ENCODE measurements around the gene CALR3.
"Not testable (repeated sequence)": the region's sequence is repeated elsewhere in the genome, so short reads cannot be mapped to it uniquely, and the experiment has no call there.

Gene CALR3

GRCh38 chr19:16477311-16477710 lies 18.7 kb downstream of the CALR3 start:
- no peak for TF ChIP-seq CTCF (IDR thresholded peaks at IDR 0.05; ENCODE audit: insufficient read depth, low read depth, low read length, missing control alignments)
- no peak overlapping the region for H3K4me3 ChIP-seq (ENCODE audit: low read length)
- DNase-seq (ENCODE audit: low read depth), result no peak

GRCh38 chr19:16476401-16476800 lies 19.6 kb downstream of the CALR3 start:
- no peak for TF ChIP-seq CTCF (IDR thresholded peaks at IDR 0.05; ENCODE audit: insufficient read depth, low read depth, low read length, missing control alignments)
- H3K4me3 ChIP-seq (ENCODE audit: low read length), result no peak overlapping the region
- no peak for DNase-seq (ENCODE audit: low read depth)

- no peak for TF ChIP-seq CTCF (IDR thresholded peaks at IDR 0.05; ENCODE audit: insufficient read depth, low read depth, low read length, missing control alignments)
- no peak for DNase-seq (ENCODE audit: low read depth)
- H3K4me3 ChIP-seq (ENCODE audit: low read length), result no peak overlapping the region
These were observed 22.0 kb downstream of the CALR3 start for GRCh38 chr19:16473875-16474392.

- no peak overlapping the region for H3K4me3 ChIP-seq (ENCODE audit: low read length)
- no peak for TF ChIP-seq CTCF (IDR thresholded peaks at IDR 0.05; ENCODE audit: insufficient read depth, low read depth, low read length, missing control alignments)
- no peak for DNase-seq (ENCODE audit: low read depth)
These were observed 23.0 kb downstream of the CALR3 start for GRCh38 chr19:16472992-16473391.

- DNase-seq (ENCODE audit: low read depth), result not testable (repeated sequence)
- H3K4me3 ChIP-seq (ENCODE audit: low read length), result peak overlapping the region; percentile 67
These were observed 23.4 kb downstream of the CALR3 start for GRCh38 chr19:16472559-16472899.

- TF ChIP-seq CTCF (IDR thresholded peaks at IDR 0.05; ENCODE audit: insufficient read depth, low read depth, low read length, missing control alignments), result no peak
- DNase-seq (ENCODE audit: low read depth), result peak; percentile 74
- H3K4me3 ChIP-seq (ENCODE audit: low read length), result peak overlapping the region; percentile 78
These were observed 24.8 kb downstream of the CALR3 start for GRCh38 chr19:16470911-16471811.

- TF ChIP-seq CTCF (IDR thresholded peaks at IDR 0.05; ENCODE audit: insufficient read depth, low read depth, low read length, missing control alignments), result no peak
- DNase-seq (ENCODE audit: low read depth), result peak; percentile 31
- H3K4me3 ChIP-seq (ENCODE audit: low read length), result peak overlapping the region; percentile 78
These were observed 25.4 kb downstream of the CALR3 start for GRCh38 chr19:16470541-16470910.
